Neutrophil (primary cell): ENCODE results near the gene SMIM7.
A peak's percentile ranks its signal among the peaks of the same experiment; 100 is the strongest.

Experiments used
- H3K27ac ChIP-seq: fragments of 200-600 bp; sonication (generic); 2 replicates; pipeline ENCODE4 v1.5.1; 2016; ENCODE audit warnings: mild to moderate bottlenecking, moderate library complexity
- H3K27me3 ChIP-seq: fragments of 200-600 bp; sonication (generic); 2 replicates; pipeline ENCODE4 v1.6.0; 2016; ENCODE audit warnings: mild to moderate bottlenecking
- H3K36me3 ChIP-seq: fragments of 200-600 bp; sonication (generic); 2 replicates; pipeline ENCODE4 v1.5.1; 2017
- H3K4me1 ChIP-seq, 2 experiments: fragments of 200-600 bp in 1 of 2; sonication (generic) in 1 of 2; 1 replicate in 1 of 2; 2 replicates in 1 of 2; pipeline versions ENCODE4 v1.5.1 to v1.6.1; 2013 to 2016; ENCODE audit warnings: low read depth in 1 of 2, low read length in 1 of 2, mild to moderate bottlenecking in 1 of 2, moderate library complexity in 1 of 2; ENCODE audit not compliant: control insufficient read depth in 1 of 2, insufficient read depth in 1 of 2
- H3K4me3 ChIP-seq, 2 experiments: fragments of 200-600 bp in 1 of 2; sonication (generic) in 1 of 2; 1 replicate in 1 of 2; 2 replicates in 1 of 2; pipeline ENCODE4 v1.5.1; 2013 to 2016; ENCODE audit warnings: low read depth in 1 of 2, low read length in 1 of 2, mild to moderate bottlenecking in 1 of 2, moderate library complexity in 1 of 2
- H3K9me3 ChIP-seq: fragments of 200-600 bp; sonication (generic); 2 replicates; pipeline ENCODE4 v1.5.1; 2016
- TF ChIP-seq, protein P1 (sequence below): fragments of 200-600 bp; sonication (generic); IDR thresholded peaks from 2 replicates; pipeline ENCODE4 v1.5.1; 2016; ENCODE audit warnings: antibody characterized with exemption

The SMIM7 gene

DNA sequence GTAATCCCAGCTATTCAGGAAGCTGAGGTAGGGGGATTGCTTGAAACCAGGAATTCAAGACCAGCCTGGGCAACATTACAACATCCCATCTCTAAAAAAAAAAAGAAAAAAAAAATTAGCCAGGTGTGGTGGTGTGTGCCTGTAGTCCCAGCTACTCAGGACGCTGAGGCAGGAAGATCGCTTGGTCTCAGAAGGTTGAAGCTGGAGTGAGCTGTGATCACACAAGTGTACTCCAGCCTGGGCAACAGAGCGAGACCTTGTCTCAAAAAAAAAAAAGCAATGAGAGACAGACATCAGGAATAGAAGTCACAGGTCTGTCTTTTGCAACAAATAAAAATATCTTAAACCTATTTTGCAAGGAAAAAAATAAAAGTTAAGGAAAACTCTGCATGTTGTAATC, 24.3 kb upstream of the SMIM7 start:
- TF ChIP-seq, protein P1, sequence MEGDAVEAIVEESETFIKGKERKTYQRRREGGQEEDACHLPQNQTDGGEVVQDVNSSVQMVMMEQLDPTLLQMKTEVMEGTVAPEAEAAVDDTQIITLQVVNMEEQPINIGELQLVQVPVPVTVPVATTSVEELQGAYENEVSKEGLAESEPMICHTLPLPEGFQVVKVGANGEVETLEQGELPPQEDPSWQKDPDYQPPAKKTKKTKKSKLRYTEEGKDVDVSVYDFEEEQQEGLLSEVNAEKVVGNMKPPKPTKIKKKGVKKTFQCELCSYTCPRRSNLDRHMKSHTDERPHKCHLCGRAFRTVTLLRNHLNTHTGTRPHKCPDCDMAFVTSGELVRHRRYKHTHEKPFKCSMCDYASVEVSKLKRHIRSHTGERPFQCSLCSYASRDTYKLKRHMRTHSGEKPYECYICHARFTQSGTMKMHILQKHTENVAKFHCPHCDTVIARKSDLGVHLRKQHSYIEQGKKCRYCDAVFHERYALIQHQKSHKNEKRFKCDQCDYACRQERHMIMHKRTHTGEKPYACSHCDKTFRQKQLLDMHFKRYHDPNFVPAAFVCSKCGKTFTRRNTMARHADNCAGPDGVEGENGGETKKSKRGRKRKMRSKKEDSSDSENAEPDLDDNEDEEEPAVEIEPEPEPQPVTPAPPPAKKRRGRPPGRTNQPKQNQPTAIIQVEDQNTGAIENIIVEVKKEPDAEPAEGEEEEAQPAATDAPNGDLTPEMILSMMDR = no peak
- H3K9me3 ChIP-seq = peaks cover 8% of the 10 kb centered on the region

DNA sequence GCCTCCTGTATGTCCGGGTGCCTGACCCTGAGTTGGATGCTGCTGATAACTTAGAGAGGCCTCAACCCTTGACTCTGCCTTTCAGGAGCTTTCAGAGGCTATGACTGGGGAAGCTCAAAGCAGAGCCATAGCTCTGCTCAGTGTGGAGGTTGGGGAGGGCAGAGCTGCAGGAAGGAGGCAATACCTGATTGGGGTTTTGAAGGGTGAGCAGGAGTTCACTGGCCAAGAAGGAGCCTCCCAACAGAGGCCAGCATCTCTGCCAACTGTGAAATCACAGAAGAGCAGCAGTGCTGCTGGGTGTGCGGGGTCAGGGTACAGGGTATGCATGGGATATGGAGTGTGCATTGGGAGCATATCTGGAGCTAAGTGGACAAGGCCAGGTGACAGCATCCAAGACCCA, 22.6 kb upstream of the SMIM7 start:
- Histone ChIP-seq H3K36me3 (peaks cover 68% of the 10 kb centered on the region), H3K27ac (no peak overlapping the region), H3K9me3 (peaks cover 8% of the 10 kb centered on the region), H3K4me3 (no peak overlapping the region), H3K27me3 (no peaks in the 10 kb centered on the region), H3K4me1 (peaks cover 6 to 8% of the 10 kb centered on the region in 2 experiments)
- TF ChIP-seq, protein P1 = no peak

More for the DNA sequence above, 24.3 kb upstream of the SMIM7 start:
- Histone ChIP-seq H3K4me1 (no peaks in the 10 kb centered on the region), H3K27me3 (no peaks in the 10 kb centered on the region), H3K36me3 (peaks cover 68% of the 10 kb centered on the region), H3K4me3 (no peak overlapping the region), H3K27ac (no peak overlapping the region)

DNA sequence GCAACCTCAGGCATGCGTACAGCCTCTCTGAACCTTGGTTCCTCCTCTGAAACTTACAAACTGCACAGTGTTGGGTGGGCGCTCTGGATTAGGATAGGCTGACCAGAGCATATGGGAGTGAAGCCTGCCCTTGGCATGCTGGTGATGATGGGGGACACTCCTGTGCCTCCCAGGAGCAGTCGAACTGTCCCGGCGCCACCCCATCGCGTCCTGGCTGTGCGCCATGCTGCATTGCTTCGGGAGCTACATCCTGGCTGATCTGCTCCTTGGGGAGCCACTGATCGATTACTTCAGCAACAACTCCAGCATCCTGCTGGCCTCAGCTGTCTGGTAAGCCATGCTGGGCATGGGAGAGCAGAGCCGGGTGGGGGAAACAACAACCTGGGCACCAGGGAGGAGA, 19.9 kb upstream of the SMIM7 start:
- Histone ChIP-seq H3K27ac (no peak overlapping the region), H3K9me3 (peaks cover 8% of the 10 kb centered on the region), H3K4me1 (peaks cover 32 to 34% of the 10 kb centered on the region in 2 experiments), H3K27me3 (no peaks in the 10 kb centered on the region), H3K36me3 (peaks cover 44% of the 10 kb centered on the region), H3K4me3 (no peak overlapping the region)
- TF ChIP-seq, protein P1 = no peak

DNA sequence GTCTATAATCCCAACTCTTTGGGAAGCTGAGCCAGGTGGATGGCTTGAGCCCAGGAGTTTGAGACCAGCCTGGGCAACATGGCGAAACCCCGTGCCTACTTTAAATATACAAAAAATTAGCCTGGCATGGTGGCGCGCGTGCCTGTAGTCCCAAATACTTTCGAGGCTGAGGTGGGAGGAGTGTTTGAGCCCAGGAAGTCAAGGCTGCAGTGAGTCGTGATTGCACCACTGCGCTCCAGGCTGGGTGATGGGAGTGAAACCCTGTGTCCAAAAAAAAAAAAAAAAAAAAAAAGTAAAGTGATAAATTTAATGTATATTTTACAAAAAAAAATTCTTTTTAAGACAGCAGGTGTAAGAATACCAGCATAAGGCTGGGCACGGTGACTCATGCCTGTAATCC, 18.6 kb upstream of the SMIM7 start:
- H3K4me1 ChIP-seq = peaks cover 45 to 47% of the 10 kb centered on the region in 2 experiments
- no peaks in the 10 kb centered on the region for H3K27me3 ChIP-seq
- TF ChIP-seq, protein P1 = no peak

DNA sequence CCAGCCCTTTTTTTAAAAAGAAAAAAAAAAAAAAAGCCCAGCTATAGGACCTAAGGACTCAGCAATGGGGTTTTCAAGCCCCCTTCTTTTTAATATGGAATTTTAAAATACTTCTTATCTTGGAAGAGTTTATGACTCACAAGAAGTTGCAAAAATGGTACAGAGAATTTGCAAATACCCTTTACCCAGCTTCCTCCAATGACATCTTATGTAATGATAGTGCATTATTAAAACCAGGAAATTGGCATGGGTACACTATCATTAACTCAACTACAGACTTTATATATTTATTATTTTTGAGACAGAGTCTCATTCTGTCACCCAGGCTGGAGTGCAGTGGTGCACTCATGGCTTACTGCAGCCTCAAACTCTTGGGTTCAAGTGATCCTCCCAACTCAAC, 17.1 kb upstream of the SMIM7 start:
- TF ChIP-seq, protein P1 = no peak
- peaks cover 8% of the 10 kb centered on the region for H3K9me3 ChIP-seq
- H3K4me1 ChIP-seq = peaks cover 59 to 61% of the 10 kb centered on the region in 2 experiments
- peak overlapping the region in 1 of 2 experiments; percentile 4 for H3K4me3 ChIP-seq
- peaks cover 27% of the 10 kb centered on the region for H3K36me3 ChIP-seq
- H3K27ac ChIP-seq = peak overlapping the region; percentile 90
- no peaks in the 10 kb centered on the region for H3K27me3 ChIP-seq

More for the DNA sequence above, 18.6 kb upstream of the SMIM7 start:
- Histone ChIP-seq H3K4me3 (no peak overlapping the region), H3K9me3 (peaks cover 8% of the 10 kb centered on the region), H3K27ac (no peak overlapping the region), H3K36me3 (peaks cover 40% of the 10 kb centered on the region)
